Sigmoid colon (tissue), 7 donors: ENCODE results near the gene GMNN. TPM values are rescaled to one million over a fixed set of nuclear protein-coding genes. Genes with fewer than 3 reads are reported as not detected.

Experiments
- DNase-seq: peaks from one replicate; pipeline ENCODE4 v3.0.0-alpha.2; 2019
- H3K27ac ChIP-seq, 4 donors: fragments of 200-600 bp; sonication (generic); one replicate each; pipeline ENCODE4 v1.5.1; 2016 to 2019; ENCODE audit warnings: mild to moderate bottlenecking in 1 of 4
- H3K27me3 ChIP-seq, 3 donors: fragments of 200-600 bp; sonication (generic); one replicate each; pipeline ENCODE4 v1.5.1; 2019; ENCODE audit warnings: mild to moderate bottlenecking in 1 of 3
- H3K36me3 ChIP-seq, 4 donors: fragments of 200-600 bp; sonication (generic); one replicate each; pipeline ENCODE4 v1.5.1; 2016 to 2019
- H3K4me1 ChIP-seq, 4 donors: fragments of 200-600 bp; sonication (generic); one replicate each; pipeline ENCODE4 v1.5.1; 2017 to 2019
- H3K4me3 ChIP-seq, 4 donors: fragments of 200-600 bp; sonication (generic); one replicate each; pipeline ENCODE4 v1.5.1; 2017 to 2019; ENCODE audit warnings: mild to moderate bottlenecking in 2 of 4, moderate library complexity in 1 of 4
- H3K9me3 ChIP-seq, 4 donors: fragments of 200-600 bp in 3 of 4; sonication (generic) in 3 of 4; one replicate each; pipeline versions ENCODE4 v1.5.1 to v1.6.1; 2013 to 2019
- EP300 ChIP-seq, 4 donors: sonication (generic); formaldehyde crosslinking; IDR thresholded peaks; one replicate each; pipeline ENCODE4 v1.6.1; 2017; ENCODE audit warnings: antibody characterized with exemption in 4 of 4
- POLR2A ChIP-seq, 2 donors: fragments of 450-650 bp; IDR thresholded peaks; one replicate each; pipeline ENCODE4 v1.6.1; 2016; ENCODE audit warnings: antibody characterized with exemption in 2 of 2, mild to moderate bottlenecking in 2 of 2, moderate library complexity in 2 of 2
- POLR2AphosphoS5 ChIP-seq, 4 donors: sonication (generic); formaldehyde crosslinking; IDR thresholded peaks; one replicate each; pipeline ENCODE4 v1.6.1; 2017; ENCODE audit warnings: antibody characterized with exemption in 4 of 4
- WGBS, 2 donors: extraction: QIAGEN DNeasy Blood & Tissue Kit; methylation state at CpG; one replicate each; pipeline ENCODE4 v1.1.7; 2013; 5-methylcytosine and 5-hydroxymethylcytosine counted together
- intact Hi-C: fragments of 100-400 bp; cut with DNase I; formaldehyde crosslinking; loops from one replicate; pipeline ENCODE4 v1.15.1; 2023
- polyA plus RNA-seq, 3 donors: library from polyadenylated mRNA; stranded (reverse); fragments of 200-250 nt; gene quantifications; one replicate each; pipeline ENCODE4 v1.2.3, GENCODE V29; 2013
- total RNA-seq, 4 donors: library from RNA; depleted of rRNA; stranded (reverse); fragments of >200 nt; gene quantifications; one replicate each; pipeline ENCODE4 v1.1.0, GENCODE V29; 2016
- TF ChIP-seq, protein P1 (sequence below), 4 experiments: fragments of 450-650 bp in 3 of 4; fragments of 200-600 bp in 1 of 4; IDR thresholded peaks; one replicate each; pipeline ENCODE4 v1.5.1; 2016 to 2019; ENCODE audit warnings: antibody characterized with exemption in 4 of 4, mild to moderate bottlenecking in 3 of 4, moderate library complexity in 2 of 4
- donor health status: healthy with polysubstance abuse.
- donor health status: Bipolar disorder and iron deficiency.
- donor health status: healthy.

The GMNN gene
- total and polyA plus RNA-seq, 7 donors, result 4.4 to 71.7 (median 9.7) TPM

DNA sequence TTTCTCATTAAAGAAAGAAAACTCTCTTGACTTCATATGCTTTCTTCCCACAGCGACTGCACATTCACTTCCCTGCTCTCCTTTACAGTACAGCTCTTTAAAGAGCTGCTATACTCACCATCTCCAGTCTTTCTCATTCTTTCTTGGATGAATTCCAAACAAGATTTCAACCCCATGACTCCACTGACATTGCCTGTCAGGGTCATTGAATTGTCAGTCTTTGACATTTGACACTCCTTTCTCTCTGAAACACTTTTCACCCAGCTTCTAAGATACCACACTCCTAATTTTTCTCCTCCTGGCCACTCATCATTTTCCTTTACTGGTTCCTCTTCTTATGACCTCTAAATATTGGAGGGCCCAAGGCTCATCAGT, 24.8 kb downstream of the GMNN start:
- Histone ChIP-seq H3K9me3 (no peaks in the 10 kb centered on the region), H3K27me3 (no peaks in the 10 kb centered on the region), H3K36me3 (peaks cover 0 to 5% (median 0%) of the 10 kb centered on the region in 4 donors), H3K4me3 (no peak overlapping the region), H3K4me1 (no peaks in the 10 kb centered on the region), H3K27ac (no peak overlapping the region)
- intact Hi-C loops, result no loop called here
- 95 to 97% methylated on average over 1 of the region's 1 CpG for WGBS, 2 donors
- no peak for DNase-seq
- TF ChIP-seq EP300 (IDR thresholded peaks at IDR 0.05) (no peak), POLR2AphosphoS5 (IDR thresholded peaks at IDR 0.05) (no peak), POLR2A (IDR thresholded peaks at IDR 0.05) (no peak)
- TF ChIP-seq, protein P1, sequence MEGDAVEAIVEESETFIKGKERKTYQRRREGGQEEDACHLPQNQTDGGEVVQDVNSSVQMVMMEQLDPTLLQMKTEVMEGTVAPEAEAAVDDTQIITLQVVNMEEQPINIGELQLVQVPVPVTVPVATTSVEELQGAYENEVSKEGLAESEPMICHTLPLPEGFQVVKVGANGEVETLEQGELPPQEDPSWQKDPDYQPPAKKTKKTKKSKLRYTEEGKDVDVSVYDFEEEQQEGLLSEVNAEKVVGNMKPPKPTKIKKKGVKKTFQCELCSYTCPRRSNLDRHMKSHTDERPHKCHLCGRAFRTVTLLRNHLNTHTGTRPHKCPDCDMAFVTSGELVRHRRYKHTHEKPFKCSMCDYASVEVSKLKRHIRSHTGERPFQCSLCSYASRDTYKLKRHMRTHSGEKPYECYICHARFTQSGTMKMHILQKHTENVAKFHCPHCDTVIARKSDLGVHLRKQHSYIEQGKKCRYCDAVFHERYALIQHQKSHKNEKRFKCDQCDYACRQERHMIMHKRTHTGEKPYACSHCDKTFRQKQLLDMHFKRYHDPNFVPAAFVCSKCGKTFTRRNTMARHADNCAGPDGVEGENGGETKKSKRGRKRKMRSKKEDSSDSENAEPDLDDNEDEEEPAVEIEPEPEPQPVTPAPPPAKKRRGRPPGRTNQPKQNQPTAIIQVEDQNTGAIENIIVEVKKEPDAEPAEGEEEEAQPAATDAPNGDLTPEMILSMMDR (IDR thresholded peaks at IDR 0.05), result no peak

DNA sequence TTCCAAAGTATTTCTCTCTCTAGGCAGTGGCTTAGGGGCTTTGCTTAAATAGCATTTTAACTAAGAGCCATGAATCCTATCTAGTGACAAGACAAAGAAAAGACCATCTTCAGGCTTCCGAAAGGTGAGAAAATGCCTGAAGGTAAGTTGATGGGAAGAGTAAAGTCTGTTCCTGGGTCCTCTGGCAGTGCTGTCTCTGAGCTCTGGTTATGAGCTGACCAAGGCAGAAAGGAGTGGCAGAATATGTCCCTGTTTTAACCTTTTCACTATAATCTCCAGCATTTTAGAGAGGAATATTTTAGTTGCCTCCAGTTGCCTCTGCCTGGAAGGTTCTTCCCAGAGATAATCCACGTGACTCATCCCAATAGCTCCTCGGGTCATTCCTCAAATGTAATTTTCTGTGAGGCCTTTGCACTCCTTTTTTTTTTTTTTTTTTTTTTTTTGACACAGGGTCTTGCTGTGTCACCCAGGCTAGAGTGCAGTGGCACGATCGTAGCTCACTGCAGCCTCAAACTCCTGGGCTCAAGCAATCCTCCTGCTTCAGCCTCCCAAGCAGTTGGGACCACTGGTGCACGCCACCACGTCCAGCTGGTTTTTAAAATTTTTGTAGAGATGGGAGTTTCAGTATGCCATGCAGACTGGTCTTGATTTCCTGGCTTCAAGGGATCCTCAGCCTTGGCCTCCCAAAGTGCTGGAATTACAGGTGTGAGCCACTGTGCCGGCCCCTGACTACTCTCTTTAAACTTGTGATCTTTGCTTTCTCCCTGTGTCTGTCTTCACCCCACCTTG, 27.7 kb downstream of the GMNN start:
- Histone ChIP-seq H3K27ac (no peak overlapping the region), H3K4me1 (no peaks in the 10 kb centered on the region), H3K27me3 (no peaks in the 10 kb centered on the region), H3K4me3 (no peak overlapping the region), H3K9me3 (no peaks in the 10 kb centered on the region), H3K36me3 (peaks cover 0 to 8% (median 0%) of the 10 kb centered on the region in 4 donors)
- intact Hi-C loops, result no loop called here
- WGBS, 2 donors, result 84 to 90% methylated on average over 8 of the region's 8 CpGs
- TF ChIP-seq EP300 (IDR thresholded peaks at IDR 0.05) (no peak), POLR2A (IDR thresholded peaks at IDR 0.05) (no peak), POLR2AphosphoS5 (IDR thresholded peaks at IDR 0.05) (no peak)
- TF ChIP-seq, protein P1 (IDR thresholded peaks at IDR 0.05), result no peak
- no peak for DNase-seq

DNA sequence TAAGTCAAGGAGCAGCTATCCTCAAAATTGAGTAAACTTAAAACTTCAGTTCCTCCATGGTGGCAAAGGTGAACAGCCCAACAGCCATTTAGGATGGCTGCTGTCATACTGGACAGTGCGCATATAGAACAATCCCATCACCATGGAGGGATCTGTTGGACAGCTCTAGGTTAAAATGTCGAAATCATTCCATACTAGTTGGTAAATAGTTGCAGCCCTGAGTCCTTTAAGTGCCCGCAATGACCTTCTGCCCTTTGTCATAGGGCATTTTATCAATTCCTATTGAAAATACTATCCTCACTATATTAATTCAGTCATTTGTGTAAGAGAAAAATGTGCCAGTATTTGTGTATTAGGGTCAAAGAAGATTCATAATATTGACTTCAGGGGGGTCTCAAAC, 32.8 kb downstream of the GMNN start:
- Histone ChIP-seq H3K27ac (no peak overlapping the region), H3K4me1 (no peaks in the 10 kb centered on the region), H3K27me3 (no peaks in the 10 kb centered on the region), H3K36me3 (peaks cover 0 to 16% (median 0%) of the 10 kb centered on the region in 4 donors), H3K9me3 (no peaks in the 10 kb centered on the region), H3K4me3 (no peak overlapping the region)
- WGBS, 2 donors, result 95 to 98% methylated on average over 3 of the region's 3 CpGs
- intact Hi-C loops, result no loop called here
- TF ChIP-seq EP300 (IDR thresholded peaks at IDR 0.05) (no peak), POLR2A (IDR thresholded peaks at IDR 0.05) (no peak), POLR2AphosphoS5 (IDR thresholded peaks at IDR 0.05) (no peak)
- TF ChIP-seq, protein P1 (IDR thresholded peaks at IDR 0.05), result no peak
- no peak for DNase-seq

DNA sequence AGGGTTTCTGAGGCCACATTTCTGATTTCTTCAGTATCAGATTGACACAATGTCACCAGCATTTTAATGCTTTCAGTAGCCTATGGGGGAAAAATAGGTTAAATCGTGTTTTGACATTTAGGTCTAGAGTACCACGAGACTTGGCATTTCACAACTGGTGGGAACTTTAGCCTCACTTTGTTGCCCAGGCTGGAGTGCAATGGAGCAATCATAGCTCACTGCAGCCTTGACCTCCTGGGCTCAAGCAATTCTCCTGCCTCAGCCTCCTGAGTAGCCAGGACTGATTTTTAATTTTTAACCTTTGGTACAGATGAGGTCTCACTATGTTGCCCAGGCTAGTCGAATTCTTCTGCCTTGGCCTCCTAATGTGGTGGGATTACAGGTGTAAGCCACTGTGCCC, 35.0 kb downstream of the GMNN start:
- no peak for DNase-seq
- intact Hi-C loops, result no loop called here
- Histone ChIP-seq H3K4me1 (no peaks in the 10 kb centered on the region), H3K36me3 (peaks cover 0 to 11% (median 0%) of the 10 kb centered on the region in 4 donors), H3K27ac (no peak overlapping the region), H3K4me3 (no peak overlapping the region), H3K9me3 (no peaks in the 10 kb centered on the region), H3K27me3 (no peaks in the 10 kb centered on the region)
- WGBS, 2 donors, result 84 to 89% methylated on average over 3 of the region's 3 CpGs
- TF ChIP-seq, protein P1 (IDR thresholded peaks at IDR 0.05), result no peak
- TF ChIP-seq POLR2AphosphoS5 (IDR thresholded peaks at IDR 0.05), result no peak
- TF ChIP-seq EP300 (IDR thresholded peaks at IDR 0.05), result no peak
- no peak for TF ChIP-seq POLR2A (IDR thresholded peaks at IDR 0.05)
